Natural killer cell (primary cell): ENCODE data around the gene MFAP4. TPM values are rescaled to one million over a fixed set of nuclear protein-coding genes. Genes with fewer than 3 reads are reported as not detected.

Source experiments
- ATAC-seq, 3 donors: fragments of 150-1000 bp in 2 of 3; fragments of 200-7000 bp in 1 of 3; cut with Tn5 transposase; 1 replicate in 1 of 3; 2 replicates in 2 of 3; pipeline ENCODE4 v1.10.0; 2021; ENCODE audit warnings: mild to moderate bottlenecking in 2 of 3, moderate library complexity in 2 of 3
- DNase-seq, 2 donors: peaks; one replicate each; pipeline versions ENCODE4 v3.0.0 to v3.0.0-alpha.2; 2013 to 2021; ENCODE audit warnings: mixed read lengths in 1 of 2
- H3K27ac ChIP-seq: one replicate; pipeline ENCODE4 v1.5.1; 2013; ENCODE audit warnings: mild to moderate bottlenecking, low read length
- H3K27me3 ChIP-seq: one replicate; pipeline ENCODE4 v1.6.1; 2013; ENCODE audit warnings: low read length; ENCODE audit not compliant: control insufficient read depth, insufficient read depth
- H3K36me3 ChIP-seq: one replicate; pipeline ENCODE4 v1.6.1; 2013; ENCODE audit warnings: low read length; ENCODE audit not compliant: control insufficient read depth, insufficient read depth
- H3K4me1 ChIP-seq: one replicate; pipeline ENCODE4 v1.6.1; 2013; ENCODE audit warnings: low read length; ENCODE audit not compliant: control insufficient read depth, insufficient read depth
- H3K4me3 ChIP-seq: one replicate; pipeline ENCODE4 v1.5.1; 2013; ENCODE audit warnings: low read length
- H3K9me3 ChIP-seq: one replicate; pipeline ENCODE4 v1.6.1; 2013; ENCODE audit warnings: low read length; ENCODE audit not compliant: control insufficient read depth, insufficient read depth
- H3K27ac Mint-ChIP-seq, 2 donors: one replicate each; pipeline ENCODE4 v1.8.0; 2022; ENCODE audit warnings: mild to moderate bottlenecking in 2 of 2, mixed read lengths in 2 of 2, moderate library complexity in 1 of 2
- H3K27me3 Mint-ChIP-seq, 2 donors: one replicate each; pipeline ENCODE4 v1.8.0; 2022; ENCODE audit warnings: low read depth in 2 of 2, mixed read lengths in 2 of 2
- H3K36me3 Mint-ChIP-seq: one replicate; pipeline ENCODE4 v1.8.0; 2022; ENCODE audit warnings: mixed read lengths
- H3K4me1 Mint-ChIP-seq, 2 donors: one replicate each; pipeline ENCODE4 v1.8.0; 2022; ENCODE audit warnings: mixed read lengths in 2 of 2
- H3K4me3 Mint-ChIP-seq: one replicate; pipeline ENCODE4 v1.8.0; 2022; ENCODE audit warnings: mild to moderate bottlenecking, moderate library complexity, mixed read lengths
- H3K9me3 Mint-ChIP-seq, 2 donors: one replicate each; pipeline ENCODE4 v1.8.0; 2022; ENCODE audit warnings: mixed read lengths in 2 of 2
- WGBS: methylation state at CpG from one replicate; pipeline ENCODE4 v1.1.7; 2013; ENCODE audit warnings: missing lambda C conversion rate; ENCODE audit not compliant: insufficient coverage; 5-methylcytosine and 5-hydroxymethylcytosine counted together
- intact Hi-C: fragments of 100-400 bp; cut with micrococcal nuclease; formaldehyde crosslinking; loops from one replicate; pipeline ENCODE4 v1.14.2; 2022
- total RNA-seq, 4 donors: library from RNA; stranded (reverse); fragments of 120-200 nt in 1 of 4; gene quantifications; one replicate each; pipeline versions ENCODE4 v1.2.3 to v1.2.4, GENCODE V29; 2013 to 2022
- TF ChIP-seq, protein P1 (sequence below): fragments of 200-600 bp; IDR thresholded peaks from one replicate; pipeline ENCODE4 v1.8.0; 2022; ENCODE audit warnings: antibody characterized with exemption

The MFAP4 gene
- total RNA-seq, 3 donors from 2014 or later (not counting 1 experiment from before 2014, with no cell fraction given) = not detected

- Mint-ChIP-seq H3K27me3 (no peaks in the 10 kb centered on the region), H3K36me3 (no peaks in the 10 kb centered on the region), H3K4me3 (no peak overlapping the region), H3K9me3 (no peaks in the 10 kb centered on the region), H3K4me1 (peaks cover 53 to 63% of the 10 kb centered on the region in 2 donors), H3K27ac (peak overlapping the region; percentile 30 to 59)
- DNase-seq (no peak), ATAC-seq (no peak)
- Histone ChIP-seq H3K4me3 (no peak overlapping the region), H3K4me1 (peaks cover 54% of the 10 kb centered on the region), H3K36me3 (no peaks in the 10 kb centered on the region), H3K27ac (no peak overlapping the region), H3K9me3 (no peaks in the 10 kb centered on the region), H3K27me3 (no peaks in the 10 kb centered on the region)
- 91% methylated on average over 5 of the region's 5 CpGs for WGBS
- TF ChIP-seq, protein P1, sequence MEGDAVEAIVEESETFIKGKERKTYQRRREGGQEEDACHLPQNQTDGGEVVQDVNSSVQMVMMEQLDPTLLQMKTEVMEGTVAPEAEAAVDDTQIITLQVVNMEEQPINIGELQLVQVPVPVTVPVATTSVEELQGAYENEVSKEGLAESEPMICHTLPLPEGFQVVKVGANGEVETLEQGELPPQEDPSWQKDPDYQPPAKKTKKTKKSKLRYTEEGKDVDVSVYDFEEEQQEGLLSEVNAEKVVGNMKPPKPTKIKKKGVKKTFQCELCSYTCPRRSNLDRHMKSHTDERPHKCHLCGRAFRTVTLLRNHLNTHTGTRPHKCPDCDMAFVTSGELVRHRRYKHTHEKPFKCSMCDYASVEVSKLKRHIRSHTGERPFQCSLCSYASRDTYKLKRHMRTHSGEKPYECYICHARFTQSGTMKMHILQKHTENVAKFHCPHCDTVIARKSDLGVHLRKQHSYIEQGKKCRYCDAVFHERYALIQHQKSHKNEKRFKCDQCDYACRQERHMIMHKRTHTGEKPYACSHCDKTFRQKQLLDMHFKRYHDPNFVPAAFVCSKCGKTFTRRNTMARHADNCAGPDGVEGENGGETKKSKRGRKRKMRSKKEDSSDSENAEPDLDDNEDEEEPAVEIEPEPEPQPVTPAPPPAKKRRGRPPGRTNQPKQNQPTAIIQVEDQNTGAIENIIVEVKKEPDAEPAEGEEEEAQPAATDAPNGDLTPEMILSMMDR = no peak
- intact Hi-C loops = loop anchor here (10.0 kb wide), 1 partner anchor 278 kb away; the partner anchor contains the start of gene ALDH3A2
Measured at GRCh38 chr17:19366637-19366972, 20.4 kb downstream of the MFAP4 start.

DNA sequence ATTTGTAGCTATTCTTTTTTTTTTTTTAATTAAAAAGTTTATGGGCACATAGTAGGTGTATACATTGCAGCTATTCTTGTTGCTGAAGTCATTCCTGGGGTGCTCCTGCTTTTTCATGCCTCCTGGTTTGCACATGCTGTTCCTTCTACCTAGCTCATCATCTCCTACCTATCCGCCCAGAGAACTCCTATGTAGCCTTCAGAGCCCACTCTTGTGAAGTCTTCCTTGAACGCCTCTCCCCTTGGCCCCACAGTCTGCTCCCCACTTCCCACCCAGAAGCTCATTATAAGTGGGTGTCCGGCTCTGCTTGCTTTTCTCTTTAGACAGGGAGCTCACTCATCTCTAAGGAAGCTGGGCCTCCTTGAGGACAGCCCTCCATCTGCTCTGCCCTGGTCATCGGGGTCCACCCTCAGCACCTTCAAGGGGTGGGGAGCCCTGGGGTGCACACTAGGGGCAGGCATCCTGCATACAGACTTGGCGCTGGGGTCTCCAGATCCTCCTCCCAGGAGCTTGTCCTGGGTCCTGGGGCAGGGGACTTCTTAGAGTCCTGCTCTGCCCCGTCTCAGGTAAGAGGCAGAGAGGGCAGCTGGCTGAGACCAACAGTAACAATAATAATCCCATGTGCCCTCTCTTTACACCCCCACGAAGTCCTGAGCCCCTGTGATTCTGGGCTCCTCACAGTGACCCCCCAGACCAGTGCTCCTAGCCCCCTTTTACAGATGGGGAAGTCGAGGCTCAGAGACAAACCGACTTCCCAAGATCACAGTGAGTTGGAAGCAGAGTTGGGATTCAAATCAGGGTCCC is 21.0 kb downstream of the MFAP4 start:
- Mint-ChIP-seq H3K4me3 (peak overlapping the region; percentile 29), H3K27ac (peak overlapping the region; percentile 30 to 59), H3K36me3 (no peaks in the 10 kb centered on the region), H3K4me1 (peaks cover 52 to 63% of the 10 kb centered on the region in 2 donors), H3K27me3 (peaks cover 0 to 4% of the 10 kb centered on the region in 2 donors), H3K9me3 (no peaks in the 10 kb centered on the region)
- no peak overlapping the region for H3K27ac ChIP-seq
- DNase-seq (no peak), ATAC-seq (no peak)
- H3K36me3 ChIP-seq = no peaks in the 10 kb centered on the region
- H3K4me3 ChIP-seq = no peak overlapping the region
- 90% methylated on average over 9 of the region's 9 CpGs for WGBS
- no peaks in the 10 kb centered on the region for H3K27me3 ChIP-seq
- H3K4me1 ChIP-seq = peaks cover 48% of the 10 kb centered on the region
- intact Hi-C loops = loop anchor here (10.0 kb wide), 1 partner anchor 279 kb away; the partner anchor contains the start of gene ALDH3A2
- TF ChIP-seq, protein P1 = no peak
- H3K9me3 ChIP-seq = no peaks in the 10 kb centered on the region

- H3K4me3 Mint-ChIP-seq = no peak overlapping the region
- Histone ChIP-seq H3K4me3 (no peak overlapping the region), H3K4me1 (peaks cover 42% of the 10 kb centered on the region), H3K36me3 (no peaks in the 10 kb centered on the region), H3K9me3 (no peaks in the 10 kb centered on the region), H3K27ac (no peak overlapping the region), H3K27me3 (no peaks in the 10 kb centered on the region)
- DNase-seq (no peak), ATAC-seq (no peak)
- WGBS = 94% methylated on average over 2 of the region's 4 CpGs
- H3K27ac Mint-ChIP-seq = peak overlapping the region in 1 of 2 donors; percentile 2
- H3K27me3 Mint-ChIP-seq = peaks cover 0 to 4% of the 10 kb centered on the region in 2 donors
- intact Hi-C loops = loop anchor here (10.0 kb wide), 1 partner anchor 279 kb away; the partner anchor contains the start of gene ALDH3A2
- no peaks in the 10 kb centered on the region for H3K36me3 Mint-ChIP-seq
- H3K9me3 Mint-ChIP-seq = no peaks in the 10 kb centered on the region
- TF ChIP-seq, protein P1 = no peak
- H3K4me1 Mint-ChIP-seq = peaks cover 47 to 57% of the 10 kb centered on the region in 2 donors
Measured at GRCh38 chr17:19365499-19365817, 21.5 kb downstream of the MFAP4 start.
